ENCODE data around the gene FHL2.

GRCh38 chr2:105364436-105365139 lies 34.3 kb downstream of the FHL2 start:
- no peak for TF ChIP-seq USF1 (CRISPR knock-in tag; IDR thresholded peaks at IDR 0.05)
- TF ChIP-seq MLX (CRISPR knock-in tag; IDR thresholded peaks at IDR 0.05): no peak
- no peak for TF ChIP-seq TEAD4 (CRISPR knock-in tag; IDR thresholded peaks at IDR 0.05)
- no peak for TF ChIP-seq CTCF (IDR thresholded peaks at IDR 0.05)

All from WTC11 (cell line).